NCI-H1694 (cell line): ENCODE measurements around the gene UBR7.
A peak's percentile ranks its signal among the peaks of the same experiment; 100 is the strongest.
"Not testable (repeated sequence)": the region's sequence is repeated elsewhere in the genome, so short reads cannot be mapped to it uniquely, and the experiment has no call there.

Source experiments
- DNase-seq: peaks from one replicate; lab custom pipeline; 2025; lab: John Stamatoyannopoulos, UW

Gene UBR7

DNA sequence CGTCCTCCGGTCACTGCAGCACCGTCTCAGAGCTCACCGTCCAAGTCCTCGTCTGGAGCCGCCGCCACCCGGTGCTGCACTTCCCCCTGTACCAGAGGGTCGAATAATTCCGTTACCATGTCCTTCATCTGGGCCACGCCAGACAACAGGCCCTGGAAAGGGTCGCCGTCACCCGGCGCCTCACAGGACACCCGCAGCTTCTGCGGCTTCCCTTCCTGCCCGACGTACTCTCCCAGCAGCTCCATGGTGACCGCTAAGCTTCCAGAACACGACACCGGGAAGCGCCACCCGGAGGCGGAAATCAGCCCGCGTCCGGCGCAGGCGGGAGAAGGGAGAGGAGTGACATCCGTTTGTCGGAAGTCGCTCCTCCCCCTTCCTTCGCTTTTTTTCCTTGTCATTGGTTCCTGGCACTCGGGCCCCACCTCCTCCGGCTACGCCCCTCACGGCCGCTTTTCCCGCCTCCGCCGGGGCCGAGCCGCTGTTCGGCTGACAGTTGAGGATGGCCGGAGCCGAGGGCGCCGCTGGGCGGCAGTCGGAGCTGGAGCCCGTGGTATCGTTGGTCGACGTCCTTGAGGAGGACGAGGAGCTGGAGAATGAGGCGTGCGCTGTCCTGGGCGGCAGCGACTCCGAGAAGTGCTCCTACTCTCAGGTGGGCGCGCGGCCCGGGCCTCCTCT, at the start of gene UBR7, which contains the start of gene GON7:
UBR7 (plus strand) TSS at position 464 of the 675 bp plus-strand sequence; CDS start at position 500, 36 bp downstream.
GON7 (minus strand) TSS at position 273 of the 675 bp plus-strand sequence; CDS start at position 245, 28 bp downstream.
- DNase-seq = peak; percentile 99

DNA sequence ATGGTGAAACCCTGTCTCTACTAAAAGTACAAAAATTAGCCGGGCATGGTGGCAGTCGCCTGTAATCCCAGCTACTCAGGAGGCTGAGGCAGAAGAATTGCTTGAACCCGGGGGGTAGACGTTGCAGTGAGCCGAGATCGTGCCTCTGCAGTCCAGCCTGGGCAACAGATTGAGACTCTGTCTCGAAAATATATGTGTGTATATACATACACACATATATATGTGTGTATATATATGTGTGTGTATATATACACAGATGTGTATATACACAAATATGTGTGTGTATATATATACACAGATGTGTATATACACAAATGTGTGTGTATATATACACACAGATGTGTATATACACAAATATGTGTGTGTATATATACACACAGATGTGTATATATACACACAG, 48.7 kb upstream of the UBR7 start:
- DNase-seq = not testable (repeated sequence)

DNA sequence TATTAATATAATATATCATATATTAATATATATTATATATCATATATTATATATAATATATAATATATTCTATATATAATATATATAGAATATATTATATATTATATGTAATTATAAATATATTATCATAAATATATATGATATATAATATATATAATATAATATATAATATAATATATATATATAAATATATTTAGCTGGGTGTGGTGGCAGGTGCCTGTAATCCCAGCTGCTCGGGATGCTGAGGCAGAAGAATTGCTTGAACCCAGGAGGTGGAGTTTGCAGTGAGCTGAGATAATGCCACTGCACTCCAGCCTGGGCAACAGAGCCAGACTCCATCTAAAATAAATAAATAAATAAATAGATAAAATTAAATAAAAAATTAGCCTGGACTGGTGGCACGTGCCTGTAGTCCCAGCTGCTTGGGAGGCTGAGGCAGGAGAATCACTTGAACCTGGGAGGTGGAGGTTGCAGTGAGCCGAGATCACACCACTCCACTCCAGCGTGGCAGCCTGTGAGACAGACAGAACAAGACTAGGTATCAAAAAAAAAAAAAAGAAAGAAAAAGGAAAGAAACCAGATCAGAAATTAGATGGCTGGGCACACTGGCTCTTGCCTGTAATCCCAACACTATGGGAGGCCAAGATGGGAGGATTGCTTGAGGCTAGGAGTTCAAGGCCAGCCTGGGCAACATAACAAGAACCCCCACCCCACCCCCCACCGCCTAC, 47.3 kb upstream of the UBR7 start:
- not testable (repeated sequence) for DNase-seq

DNA sequence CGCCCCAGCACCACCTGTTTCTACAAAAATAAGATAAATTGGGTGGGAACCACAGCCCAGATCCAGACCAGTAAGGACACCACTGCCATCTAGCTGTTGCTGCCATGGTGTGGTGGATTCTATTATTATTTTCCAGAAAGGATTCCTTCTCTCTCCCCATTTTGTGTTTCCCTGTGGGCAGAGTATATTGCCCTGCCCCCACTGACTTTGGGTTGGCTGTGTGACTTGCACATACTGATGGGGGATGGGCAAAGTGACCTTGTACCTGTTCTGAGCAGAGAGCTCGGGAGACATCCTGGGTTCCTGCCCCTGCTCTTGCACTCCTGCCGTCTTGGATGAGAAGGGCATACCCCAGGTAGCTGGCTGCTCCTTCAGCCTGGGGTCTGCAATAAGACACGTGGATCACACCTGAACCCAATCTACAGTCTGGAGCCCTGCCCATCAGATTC, 46.7 kb upstream of the UBR7 start:
- DNase-seq = peak; percentile 62

GRCh38 chr14:93161411-93161940, 45.6 kb upstream of the UBR7 start:
- DNase-seq = no peak

- no peak for DNase-seq
Observed at GRCh38 chr14:93163564-93163963, 43.5 kb upstream of the UBR7 start.

- DNase-seq = not testable (repeated sequence)
Observed at GRCh38 chr14:93165271-93166265, 41.5 kb upstream of the UBR7 start.

GRCh38 chr14:93168610-93169009, 38.4 kb upstream of the UBR7 start:
- not testable (repeated sequence) for DNase-seq

DNA sequence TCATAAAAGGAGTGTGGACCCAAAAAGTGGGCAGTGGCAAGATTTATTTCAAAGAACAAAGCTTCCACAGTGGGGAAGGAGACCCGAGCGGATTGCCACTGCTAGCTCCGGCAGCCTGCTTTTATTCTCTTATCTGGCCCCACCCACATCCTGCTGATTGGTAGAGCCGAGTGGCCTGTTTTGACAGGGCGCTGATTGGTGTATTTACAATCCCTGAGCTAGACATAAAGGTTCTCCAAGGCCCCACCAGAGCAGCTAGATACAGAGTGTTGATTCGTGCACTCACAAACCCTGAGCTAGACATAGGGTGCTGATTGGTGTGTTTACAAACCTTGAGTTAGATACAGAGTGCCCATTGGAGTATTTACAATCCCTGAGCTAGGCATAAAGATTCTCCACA, 37.4 kb upstream of the UBR7 start:
- not testable (repeated sequence) for DNase-seq

DNA sequence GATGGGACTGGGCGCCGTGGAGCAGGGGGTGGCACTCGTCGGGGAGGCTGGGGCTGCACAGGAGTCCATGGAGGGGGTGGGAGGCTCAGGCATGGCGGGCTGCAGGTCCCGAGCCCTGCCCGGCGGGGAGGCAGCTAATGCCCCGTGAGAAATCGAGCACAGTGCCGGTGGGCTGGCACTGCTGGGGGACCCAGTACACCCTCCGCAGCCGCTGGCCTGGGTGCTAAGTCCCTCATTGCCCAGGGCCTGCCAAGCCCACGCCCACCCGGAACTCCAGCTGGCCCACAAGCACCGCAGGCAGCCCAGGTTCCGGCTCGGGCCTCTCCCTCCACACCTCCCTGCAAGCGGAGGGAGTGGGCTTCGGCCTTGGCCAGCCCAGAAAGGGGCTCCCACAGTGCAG, 36.9 kb upstream of the UBR7 start:
- DNase-seq = not testable (repeated sequence)

- DNase-seq = no peak
Observed at GRCh38 chr14:93171376-93171775, 35.7 kb upstream of the UBR7 start.

DNA sequence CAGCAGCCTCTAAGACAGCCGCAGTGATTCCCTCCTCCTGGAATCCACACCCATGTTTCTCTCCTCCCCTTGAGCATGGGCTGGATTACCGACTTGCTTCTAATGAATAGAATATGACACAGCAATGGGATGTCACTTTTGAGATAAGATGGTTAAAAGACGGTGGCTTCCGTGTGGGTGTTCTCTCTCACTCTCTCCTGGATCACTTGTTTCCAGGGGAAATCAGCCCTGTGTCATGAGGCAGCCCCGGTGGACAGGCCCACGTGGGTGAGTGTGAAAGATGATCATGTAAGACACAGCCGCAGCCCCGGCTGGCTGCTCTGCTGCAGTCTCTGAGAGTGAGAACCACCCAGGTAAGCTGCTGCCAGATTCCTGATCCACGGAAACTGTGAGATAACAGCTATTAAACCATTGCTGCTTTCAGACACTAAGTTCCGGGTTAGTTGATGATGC, 33.1 kb upstream of the UBR7 start:
- DNase-seq = no peak

- not testable (repeated sequence) for DNase-seq
Observed at GRCh38 chr14:93174731-93175130, 32.3 kb upstream of the UBR7 start.

GRCh38 chr14:93175492-93175891, 31.6 kb upstream of the UBR7 start:
- no peak for DNase-seq

DNA sequence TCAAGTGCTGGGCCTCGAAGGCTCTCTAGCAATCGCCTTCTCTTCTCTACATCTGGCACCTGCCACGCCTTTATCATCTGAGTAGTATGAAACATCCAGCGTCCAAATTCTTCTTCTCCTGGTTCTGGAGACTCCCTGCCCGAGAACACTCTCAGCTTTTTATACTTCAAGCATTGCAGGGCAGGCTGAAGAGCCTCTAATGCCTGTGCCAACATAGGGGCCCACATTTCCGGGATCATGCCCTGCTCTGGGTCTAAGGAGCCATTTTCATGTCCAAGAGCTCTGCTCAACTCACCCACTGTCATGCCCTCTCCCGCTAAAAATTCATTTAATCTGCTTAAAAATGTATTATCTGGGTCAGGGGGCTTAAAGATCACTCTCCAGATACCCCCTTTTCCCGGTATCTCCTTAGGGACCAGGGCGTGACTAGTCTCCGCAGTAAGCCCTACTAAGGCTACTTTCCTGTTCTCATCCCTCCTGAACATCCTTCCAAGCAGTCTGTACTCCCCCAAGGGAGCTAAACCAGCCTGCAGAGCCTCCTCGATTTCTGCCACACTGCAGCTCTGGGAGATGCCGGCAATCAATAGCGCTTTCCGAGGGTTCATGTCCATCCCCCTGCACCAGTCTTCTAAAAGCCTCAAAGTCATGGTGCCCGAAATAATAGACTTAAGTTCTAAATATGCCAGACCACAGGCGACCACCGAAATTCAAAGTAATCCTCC, 23.3 kb upstream of the UBR7 start:
- DNase-seq = no peak

DNA sequence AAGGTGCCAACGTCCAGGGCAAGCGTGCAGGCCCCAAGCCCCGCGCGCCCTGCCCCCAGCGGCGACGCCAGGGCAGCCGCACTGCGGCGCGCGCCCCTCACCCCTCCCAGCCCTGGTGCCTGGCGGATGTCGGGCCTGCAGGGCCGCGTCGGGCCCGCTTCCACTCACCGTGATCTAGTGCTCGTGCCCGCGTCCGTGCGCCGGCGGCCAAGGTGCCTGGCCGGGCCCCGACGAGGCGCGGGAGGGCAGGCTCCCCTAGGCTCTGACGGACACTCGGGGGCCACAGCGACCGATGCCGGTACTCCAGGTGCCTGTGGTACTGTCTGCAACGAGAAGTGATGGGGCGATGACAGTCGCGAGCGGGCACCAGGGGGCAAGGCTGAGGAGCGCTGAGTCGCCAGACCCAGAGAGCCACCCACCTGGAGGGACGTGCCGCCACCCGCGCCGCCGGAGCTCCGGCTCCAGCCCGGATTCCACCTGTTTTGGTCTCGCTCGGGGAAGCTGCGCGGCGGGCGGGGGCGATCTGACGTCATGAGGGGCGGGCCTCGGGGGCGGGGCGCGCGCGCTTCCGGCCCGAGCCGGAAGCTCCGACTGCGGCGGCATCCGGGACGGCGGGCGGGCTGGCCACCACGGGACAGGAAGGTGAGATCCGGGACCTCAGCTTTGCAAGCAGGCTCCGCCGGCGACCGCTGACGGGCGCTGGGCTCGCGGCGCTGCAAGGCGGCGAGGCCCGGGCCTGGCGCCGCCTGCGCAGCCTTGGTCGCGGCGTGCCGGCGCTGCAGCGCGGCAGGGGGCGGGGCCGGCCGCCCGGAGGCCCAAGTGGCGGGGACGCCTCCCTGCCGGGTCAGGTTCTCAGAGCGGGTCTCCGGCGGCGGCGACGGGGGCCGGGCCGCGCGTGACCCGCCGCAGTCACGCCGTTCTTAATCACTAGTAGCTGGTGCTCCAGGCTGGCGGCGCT, 22.4 kb upstream of the UBR7 start, which contains the start of the genes LYSET and MOAP1:
LYSET (plus strand) TSS at position 927 of the 958 bp plus-strand sequence. CDS start 89 bp downstream, outside the sequence.
MOAP1 (minus strand) TSS at position 507 of the 958 bp plus-strand sequence. CDS start 655 bp downstream, outside the sequence.
- DNase-seq = peak; percentile 71

GRCh38 chr14:93185349-93185720, 21.7 kb upstream of the UBR7 start:
- DNase-seq = no peak

DNA sequence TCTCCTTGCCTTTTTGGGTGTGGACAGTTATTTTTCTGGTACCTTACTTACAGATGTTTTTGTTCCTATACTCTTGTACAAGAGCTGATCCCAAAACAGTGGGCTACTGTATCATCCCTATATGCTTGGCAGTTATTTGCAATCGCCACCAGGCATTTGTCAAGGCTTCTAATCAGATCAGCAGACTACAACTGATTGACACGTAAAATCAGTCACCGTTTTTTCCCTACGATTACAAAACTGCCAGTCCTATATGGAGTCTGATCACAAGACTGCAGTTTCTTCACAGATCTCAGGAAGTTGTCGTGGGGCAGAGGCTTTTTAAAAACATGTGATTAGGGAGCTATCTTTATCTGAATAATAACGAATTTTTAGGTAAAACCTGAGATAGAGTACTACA, 20.6 kb upstream of the UBR7 start:
- no peak for DNase-seq

GRCh38 chr14:93186956-93187355, 20.1 kb upstream of the UBR7 start:
- DNase-seq = no peak
